Skeletal muscle satellite cell (primary cell): ENCODE data around the gene RBFOX2.
A peak's percentile ranks its signal among the peaks of the same experiment; 100 is the strongest.
"Not testable (repeated sequence)": the region's sequence is repeated elsewhere in the genome, so short reads cannot be mapped to it uniquely, and the experiment has no call there.

ENCODE experiments used
- H3K27me3 ChIP-seq: 2 replicates; pipeline ENCODE4 v1.7.0; 2013; ENCODE audit warnings: low read length; ENCODE audit not compliant: control insufficient read depth, insufficient read depth
- H3K36me3 ChIP-seq: 2 replicates; pipeline ENCODE4 v1.7.0; 2013; ENCODE audit warnings: mild to moderate bottlenecking, control low read depth, low read length; ENCODE audit not compliant: insufficient read depth
- H3K4me1 ChIP-seq: 2 replicates; pipeline ENCODE4 v1.7.0; 2013; ENCODE audit warnings: low read length; ENCODE audit not compliant: control insufficient read depth, insufficient read depth
- H3K4me2 ChIP-seq: 2 replicates; pipeline ENCODE4 v1.7.0; 2013; ENCODE audit warnings: mild to moderate bottlenecking, low read length
- H3K4me3 ChIP-seq: 2 replicates; pipeline ENCODE4 v1.7.0; 2013; ENCODE audit warnings: low read length
- H3K9ac ChIP-seq: 2 replicates; pipeline ENCODE4 v1.7.0; 2013; ENCODE audit warnings: mild to moderate bottlenecking, low read depth, low read length, moderate library complexity
- H3K9me3 ChIP-seq: replicated peaks from 2 replicates; pipeline ENCODE4 v1.7.0; 2013; ENCODE audit warnings: mild to moderate bottlenecking, control low read depth, low read length

RBFOX2 gene

GRCh38 chr22:36064358-36064757 is 35.7 kb upstream of the RBFOX2 start:
- Histone ChIP-seq H3K9ac (no peak overlapping the region), H3K4me2 (no peak overlapping the region), H3K4me1 (peaks cover 10% of the 10 kb centered on the region), H3K36me3 (no peaks in the 10 kb centered on the region), H3K9me3 (no peaks in the 10 kb centered on the region), H3K27me3 (no peaks in the 10 kb centered on the region), H3K4me3 (no peak overlapping the region)

GRCh38 chr22:36056980-36057379 is 28.4 kb upstream of the RBFOX2 start:
- no peak overlapping the region for H3K9ac ChIP-seq
- H3K36me3 ChIP-seq = no peaks in the 10 kb centered on the region
- H3K27me3 ChIP-seq = no peaks in the 10 kb centered on the region
- H3K4me3 ChIP-seq = no peak overlapping the region
- H3K9me3 ChIP-seq = no peaks in the 10 kb centered on the region
- peaks cover 28% of the 10 kb centered on the region for H3K4me1 ChIP-seq
- no peak overlapping the region for H3K4me2 ChIP-seq

- Histone ChIP-seq H3K4me1 (peaks cover 28% of the 10 kb centered on the region), H3K4me2 (peak overlapping the region; percentile 52), H3K36me3 (no peaks in the 10 kb centered on the region), H3K9me3 (no peaks in the 10 kb centered on the region), H3K4me3 (no peak overlapping the region), H3K9ac (peak overlapping the region; percentile 34), H3K27me3 (no peaks in the 10 kb centered on the region)
Measured at GRCh38 chr22:36055376-36056295, 27.0 kb upstream of the RBFOX2 start.

DNA sequence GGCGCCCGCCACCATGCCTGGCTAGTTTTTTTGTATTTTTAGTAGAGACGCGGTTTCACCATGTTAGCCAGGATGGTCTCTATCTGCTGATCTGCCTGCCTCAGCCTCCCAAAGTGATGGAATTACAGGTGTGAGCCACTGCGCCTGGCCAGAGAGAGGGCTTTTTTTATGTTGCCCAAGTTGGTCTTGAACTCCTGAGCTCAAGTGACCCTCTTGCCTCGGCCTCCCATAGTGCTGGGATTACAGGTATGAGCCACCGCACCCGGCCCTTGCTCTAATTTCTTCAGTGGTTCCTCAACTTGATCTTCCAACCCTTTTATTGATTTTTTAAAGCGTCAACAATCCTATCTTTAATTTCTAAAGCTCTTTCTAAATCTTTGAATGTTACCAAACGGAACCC is 25.8 kb upstream of the RBFOX2 start:
- H3K9ac ChIP-seq, H3K36me3 ChIP-seq, H3K9me3 ChIP-seq, H3K4me3 ChIP-seq, H3K4me2 ChIP-seq, H3K27me3 ChIP-seq: not testable (repeated sequence)
- peaks cover 28% of the 10 kb centered on the region for H3K4me1 ChIP-seq

DNA sequence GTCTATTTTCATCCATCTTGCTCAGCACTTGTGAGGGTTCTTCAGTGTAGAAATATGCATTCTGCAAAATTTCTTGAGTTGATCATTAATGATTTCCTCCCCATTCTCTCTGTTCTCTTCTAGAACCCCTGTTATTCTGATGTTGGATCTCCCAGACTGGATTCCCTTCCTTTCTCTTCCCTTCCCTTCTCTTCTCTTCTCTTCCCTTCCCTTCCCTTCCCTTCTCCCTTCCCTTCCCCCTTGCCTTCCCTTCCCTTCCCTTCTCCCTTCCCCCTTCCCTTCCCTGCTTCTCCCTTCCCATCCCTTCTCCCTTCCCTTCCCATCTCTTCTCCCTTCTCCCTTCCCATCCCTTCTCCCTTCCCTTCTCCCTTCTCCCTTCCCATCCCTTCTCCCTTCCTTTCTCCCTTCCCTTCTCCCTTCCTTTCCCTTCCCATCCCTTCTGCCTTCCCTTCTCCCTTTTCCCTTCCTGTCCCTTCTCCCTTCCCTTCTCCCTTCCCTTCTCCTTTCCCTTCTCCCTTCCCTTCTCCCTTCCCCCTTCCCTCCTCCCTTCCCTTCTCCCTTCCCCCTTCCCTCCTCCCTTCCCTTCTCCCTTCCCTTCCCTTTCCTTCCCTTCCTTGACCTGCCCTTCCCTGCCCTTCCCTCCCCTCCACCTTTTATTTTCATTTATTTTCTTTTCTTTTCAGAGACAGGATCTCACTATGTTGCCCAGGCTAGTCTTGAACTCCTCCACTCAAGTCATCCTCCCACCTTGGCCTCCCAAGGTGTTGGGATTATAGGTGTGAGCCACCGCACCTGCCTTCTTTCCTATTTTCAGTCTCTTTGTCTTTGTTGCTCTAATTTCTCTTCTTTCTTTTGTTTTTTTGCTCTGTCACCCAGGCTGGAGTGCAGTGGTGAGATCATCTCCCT is 24.9 kb upstream of the RBFOX2 start:
- Histone ChIP-seq H3K9ac (no peak overlapping the region), H3K4me1 (peaks cover 28% of the 10 kb centered on the region), H3K9me3 (no peaks in the 10 kb centered on the region), H3K4me3 (no peak overlapping the region), H3K27me3 (no peaks in the 10 kb centered on the region), H3K4me2 (no peak overlapping the region), H3K36me3 (no peaks in the 10 kb centered on the region)

- H3K9ac ChIP-seq = no peak overlapping the region
- no peaks in the 10 kb centered on the region for H3K27me3 ChIP-seq
- no peak overlapping the region for H3K4me3 ChIP-seq
- peaks cover 28% of the 10 kb centered on the region for H3K4me1 ChIP-seq
- no peaks in the 10 kb centered on the region for H3K9me3 ChIP-seq
- no peaks in the 10 kb centered on the region for H3K36me3 ChIP-seq
- peak overlapping the region; percentile 17 for H3K4me2 ChIP-seq
Measured at GRCh38 chr22:36052505-36052941, 23.9 kb upstream of the RBFOX2 start.

- Histone ChIP-seq H3K36me3 (no peaks in the 10 kb centered on the region), H3K9me3 (no peaks in the 10 kb centered on the region), H3K4me1 (peaks cover 9% of the 10 kb centered on the region), H3K4me2 (no peak overlapping the region), H3K4me3 (no peak overlapping the region), H3K27me3 (no peaks in the 10 kb centered on the region), H3K9ac (no peak overlapping the region)
Measured at GRCh38 chr22:36049678-36049997, 21.0 kb upstream of the RBFOX2 start.

- H3K4me3 ChIP-seq = no peak overlapping the region
- no peaks in the 10 kb centered on the region for H3K36me3 ChIP-seq
- H3K4me1 ChIP-seq = peaks cover 9% of the 10 kb centered on the region
- no peak overlapping the region for H3K9ac ChIP-seq
- H3K4me2 ChIP-seq = no peak overlapping the region
- H3K27me3 ChIP-seq = no peaks in the 10 kb centered on the region
- H3K9me3 ChIP-seq = no peaks in the 10 kb centered on the region
Measured at GRCh38 chr22:36048911-36049677, 20.5 kb upstream of the RBFOX2 start.

GRCh38 chr22:36044517-36044916 is 15.9 kb upstream of the RBFOX2 start:
- not testable (repeated sequence) for H3K4me1 ChIP-seq, H3K9ac ChIP-seq, H3K27me3 ChIP-seq, H3K9me3 ChIP-seq, H3K4me3 ChIP-seq, H3K36me3 ChIP-seq, H3K4me2 ChIP-seq

GRCh38 chr22:36042240-36042639 is 13.6 kb upstream of the RBFOX2 start:
- no peak overlapping the region for H3K4me2 ChIP-seq
- no peaks in the 10 kb centered on the region for H3K4me1 ChIP-seq

GRCh38 chr22:36039125-36039524 is 10.5 kb upstream of the RBFOX2 start:
- Histone ChIP-seq H3K36me3 (no peaks in the 10 kb centered on the region), H3K27me3 (peaks cover 25% of the 10 kb centered on the region), H3K4me1 (no peaks in the 10 kb centered on the region), H3K4me2 (no peak overlapping the region), H3K9me3 (no peaks in the 10 kb centered on the region), H3K9ac (no peak overlapping the region), H3K4me3 (no peak overlapping the region)

More at GRCh38 chr22:36042240-36042639, 13.6 kb upstream of the RBFOX2 start:
- Histone ChIP-seq H3K9ac (no peak overlapping the region), H3K9me3 (no peaks in the 10 kb centered on the region), H3K36me3 (no peaks in the 10 kb centered on the region), H3K27me3 (peaks cover 11% of the 10 kb centered on the region), H3K4me3 (no peak overlapping the region)
